HepG2 (cell line): ENCODE measurements around the gene IFITM5. TPM values are rescaled to one million over a fixed set of nuclear protein-coding genes. Genes with fewer than 3 reads are reported as not detected.
"Not testable (repeated sequence)": the region's sequence is repeated elsewhere in the genome, so short reads cannot be mapped to it uniquely, and the experiment has no call there.

ENCODE experiments used
- ATAC-seq: fragments of 200-7000 bp; cut with Tn5 transposase; 3 replicates; pipeline ENCODE4 v1.9.1; 2020; ENCODE audit warnings: mild to moderate bottlenecking, moderate library complexity
- BruUV-seq: library from RNA; stranded (reverse); fragments of 400-500 nt; replicated peaks from 2 replicates; lab custom pipeline; 2021; lab: Mats Ljungman, UMichigan
- CTCF ChIA-PET: fragments of 300-600 bp; formaldehyde crosslinking; extraction: SDS; loops from one replicate; lab custom pipeline; 2021; ENCODE audit warnings: low total read pairs, inconsistent platforms, low intra/inter-chr PET ratio; lab: Yijun Ruan, JAX
- POLR2A ChIA-PET: fragments of 350-600 bp; sonication (Branson Sonifier 250); formaldehyde crosslinking; loops from one replicate; lab custom pipeline; 2020; ENCODE audit warnings: antibody characterized with exemption, inconsistent platforms; lab: Yijun Ruan, JAX
- DNase-seq: peaks from one replicate; pipeline ENCODE4 v3.0.0-alpha.2; 2015; ENCODE audit warnings: low spot score
- FAIRE-seq: peaks from 3 replicates; lab custom pipeline; 2011; peaks lifted over from hg19 to GRCh38; lab: Jason Lieb, UNC
- H2AFZ ChIP-seq: one replicate; pipeline ENCODE4 v1.6.1; 2011; ENCODE audit warnings: low read length, inconsistent platforms
- H3K27ac ChIP-seq: fragments of 300-600 bp; 3 replicates; pipeline ENCODE4 v1.8.0; 2011; ENCODE audit warnings: mixed run types, mild to moderate bottlenecking, mixed read lengths, low read length, inconsistent platforms; ENCODE audit not compliant: insufficient read depth; ENCODE audit errors: extremely low read length
- H3K27me3 ChIP-seq, 2 experiments: fragments of 200-600 bp in 1 of 2; 2 replicates in 1 of 2; 3 replicates in 1 of 2; pipeline versions ENCODE4 v1.6.0 to v1.8.0; 2011; ENCODE audit warnings: low read length in 2 of 2, mild to moderate bottlenecking in 2 of 2, moderate library complexity in 2 of 2, inconsistent platforms in 1 of 2; ENCODE audit not compliant: insufficient read depth in 2 of 2, control insufficient read depth in 1 of 2
- H3K36me3 ChIP-seq, 2 experiments: fragments of 200-600 bp in 1 of 2; replicated peaks in 1 of 2; 2 replicates in 1 of 2; 3 replicates in 1 of 2; pipeline versions ENCODE4 v1.5.1 to v1.8.0; 2011; ENCODE audit warnings: low read length in 2 of 2, inconsistent platforms in 1 of 2; ENCODE audit not compliant: insufficient read depth in 2 of 2, control insufficient read depth in 1 of 2
- H3K4me1 ChIP-seq: 2 replicates; pipeline ENCODE4 v1.5.1; 2012; ENCODE audit warnings: low read length, inconsistent platforms; ENCODE audit not compliant: insufficient read depth
- H3K4me2 ChIP-seq: 2 replicates; pipeline ENCODE4 v1.6.0; 2011; ENCODE audit warnings: low read depth, low read length, inconsistent platforms
- H3K4me3 ChIP-seq, 3 experiments: fragments of 200-600 bp in 1 of 3; sonication (generic), shearing (Covaris generic) in 1 of 3; replicated peaks in 1 of 3; 2 replicates each; pipeline ENCODE4 v1.5.1; 2011 to 2016; ENCODE audit warnings: low read length in 3 of 3, inconsistent platforms in 2 of 3, low read depth in 2 of 3, mild to moderate bottlenecking in 2 of 3, control low read depth in 1 of 3, mixed read lengths in 1 of 3; ENCODE audit not compliant: insufficient read depth in 1 of 3
- H3K79me2 ChIP-seq: one replicate; pipeline ENCODE4 v1.6.1; 2011; ENCODE audit warnings: low read length, inconsistent platforms; ENCODE audit not compliant: insufficient read depth
- H3K9ac ChIP-seq: 2 replicates; pipeline ENCODE4 v1.6.0; 2011; ENCODE audit warnings: mild to moderate bottlenecking, low read depth, low read length, inconsistent platforms; ENCODE audit not compliant: insufficient read depth
- H3K9me3 ChIP-seq: 2 replicates; pipeline ENCODE4 v1.5.1; 2012; ENCODE audit warnings: mild to moderate bottlenecking, low read length
- H4K20me1 ChIP-seq: 2 replicates; pipeline ENCODE4 v1.6.0; 2011; ENCODE audit warnings: inconsistent platforms, mild to moderate bottlenecking, low read length, moderate library complexity; ENCODE audit not compliant: insufficient read depth
- AGO1 ChIP-seq: fragments of 200-400 bp; formaldehyde crosslinking; IDR thresholded peaks from 2 replicates; pipeline ENCODE4 v1.6.1; 2017; ENCODE audit warnings: mild to moderate bottlenecking, low read depth, low read length, moderate library complexity; ENCODE audit not compliant: poor library complexity, severe bottlenecking
- PATZ1 ChIP-seq: sonication (generic); formaldehyde crosslinking; IDR thresholded peaks from 2 replicates; pipeline ENCODE4 v1.4.0; 2020; ENCODE audit warnings: missing genetic modification reagents
- WGBS: methylation state at CpG from one replicate; pipeline ENCODE4 v1.1.6; 2017; ENCODE audit warnings: low lambda C conversion rate; 5-methylcytosine and 5-hydroxymethylcytosine counted together
- in situ Hi-C: cut with HindIII; loops from 2 replicates; pipeline ENCODE4 v1.10.0; 2017; ENCODE audit warnings: low pct_unique_long_range_greater_than_20kb; ENCODE audit not compliant: extremely low pct_ligation_motif_present
- intact Hi-C: fragments of 100-400 bp; cut with micrococcal nuclease; formaldehyde crosslinking; loops from one replicate; pipeline ENCODE4 v1.10.0; 2022; ENCODE audit not compliant: unreplicated experiment
- polyA plus RNA-seq, 8 experiments: library from polyadenylated mRNA; depleted of rRNA in 3 of 8; stranded (reverse) in 7 of 8; unstranded in 1 of 8; fragments of >200 nt; fragmentation: Illumina TruSeq in 4 of 8; extraction: Trizol in 4 of 8; gene quantifications; 2 replicates each; pipeline versions ENCODE4 v1.2.1 to v1.2.3, GENCODE V29; 2011 to 2016; ENCODE audit warnings: low read depth in 4 of 8, missing spikeins in 1 of 8, mixed read lengths in 1 of 8; ENCODE audit not compliant: insufficient read depth in 1 of 8
- total RNA-seq, 5 experiments: library from RNA; depleted of rRNA; stranded (reverse); fragments of >200 nt; fragmentation: Illumina TruSeq; extraction: Trizol; gene quantifications; 2 replicates each; pipeline ENCODE4 v1.2.3, GENCODE V29; 2016; ENCODE audit warnings: low read depth in 1 of 5

Gene IFITM5
- total and polyA plus RNA-seq, 2 of the 13 experiments (the other 11 are each of a cell fraction or from before 2014, with no cell fraction given): not detected

DNA sequence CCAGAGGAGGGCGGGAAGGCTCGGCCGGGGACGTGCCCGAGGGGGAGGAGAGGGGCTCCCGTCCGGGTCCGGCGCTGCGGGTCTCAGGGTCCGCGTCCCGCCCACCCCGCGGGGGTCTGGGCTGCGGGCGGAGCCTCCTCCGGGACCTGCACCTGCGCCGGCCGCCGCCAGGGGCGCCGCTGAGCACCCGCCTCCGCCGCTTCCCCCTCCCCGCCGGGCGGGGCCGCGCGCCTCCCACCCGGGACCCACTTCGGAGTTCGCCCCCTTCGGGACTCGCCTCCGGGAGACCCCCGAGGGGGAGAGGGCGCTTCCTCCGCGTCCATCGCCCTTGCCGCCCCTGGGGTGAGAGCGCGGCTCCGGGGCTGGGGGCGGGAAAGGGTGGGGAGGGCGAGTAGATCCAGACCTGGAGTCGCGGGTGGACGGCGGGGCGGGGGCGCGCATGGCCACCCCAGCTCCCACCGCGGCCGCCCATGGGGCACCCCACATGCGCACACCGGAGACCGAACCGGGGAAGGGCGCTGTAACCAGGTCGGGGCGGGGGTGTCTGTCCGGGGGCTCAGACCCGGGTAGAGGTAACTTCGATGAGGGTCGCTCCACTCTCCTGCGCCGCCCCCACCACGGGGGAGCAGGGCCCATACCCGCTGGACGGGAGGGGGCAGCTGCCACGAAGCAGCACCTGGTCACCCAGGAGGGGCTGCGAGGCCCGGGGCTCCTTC is 19.2 kb upstream of the IFITM5 start:
- CTCF ChIA-PET, H4K20me1 ChIP-seq, H3K36me3 ChIP-seq, H2AFZ ChIP-seq, FAIRE-seq, H3K27me3 ChIP-seq, DNase-seq, H3K79me2 ChIP-seq, H3K27ac ChIP-seq, H3K9me3 ChIP-seq, in situ Hi-C loops, intact Hi-C loops: not testable (repeated sequence)
- H3K4me1 ChIP-seq: peaks cover 45% of the 10 kb centered on the region
- POLR2A ChIA-PET: interaction anchor here (1.1 to 2.2 kb wide), 6 partner anchors 9 to 37 kb away, joined by 4 to 12 read pairs (median 6); no protein-coding TSS in a partner anchor
- peak overlapping the region; percentile 81 for H3K4me2 ChIP-seq
- ATAC-seq: peak; percentile 27
- TSS peak; percentile 73 for BruUV-seq
- TF ChIP-seq AGO1 (peak; percentile 90), PATZ1 (CRISPR knock-in tag) (0 out of 2 replicates have a peak, but pooled peaks have one; percentile 3)
- H3K4me3 ChIP-seq: peak overlapping the region in 2 of 3 experiments; percentile 83 to 85; a peak in 3 of 6 replicates
- no CpG with 5 or more reads among the region's 79 CpGs for WGBS
- H3K9ac ChIP-seq: peak overlapping the region; percentile 77

DNA sequence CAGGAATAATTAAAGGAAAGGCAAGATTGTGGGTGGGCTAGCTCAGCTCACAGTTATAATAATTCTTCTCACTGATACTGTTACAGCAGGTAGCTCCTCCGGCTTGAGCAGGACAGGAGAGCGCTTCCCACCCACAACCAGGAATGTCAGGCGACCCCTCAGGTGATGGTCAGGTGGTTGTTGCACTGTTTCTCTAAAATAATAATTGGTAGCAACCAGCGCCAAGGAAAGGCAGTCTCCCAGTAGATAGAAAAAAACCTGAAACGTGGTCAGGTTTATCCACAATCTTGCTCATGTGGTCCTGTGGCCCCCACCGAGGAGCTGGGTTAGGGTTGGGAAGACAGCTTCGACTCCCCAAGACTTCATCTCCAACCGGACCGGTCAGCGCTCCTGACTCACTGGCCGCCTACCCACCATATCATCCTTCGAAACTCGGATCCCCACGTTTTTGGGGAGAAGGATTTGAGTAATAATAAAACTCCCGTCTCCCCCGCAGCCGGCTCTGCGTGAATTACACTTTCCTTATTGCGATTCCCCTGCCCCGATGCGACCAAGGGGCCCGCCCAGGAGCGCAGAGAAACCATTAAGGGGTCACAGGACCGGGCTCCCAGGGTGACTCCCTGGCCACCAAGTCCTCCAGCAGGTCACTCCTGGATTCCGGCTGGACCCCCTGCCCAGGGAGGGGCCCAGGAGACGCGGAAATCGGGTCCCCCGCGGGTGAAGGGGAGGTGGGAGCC is 18.5 kb upstream of the IFITM5 start:
- FAIRE-seq, BruUV-seq, H3K4me3 ChIP-seq, H3K9me3 ChIP-seq, DNase-seq, H3K36me3 ChIP-seq, in situ Hi-C loops, H3K9ac ChIP-seq, ATAC-seq, CTCF ChIA-PET, H4K20me1 ChIP-seq, H3K27me3 ChIP-seq, H3K79me2 ChIP-seq, H2AFZ ChIP-seq, intact Hi-C loops, H3K27ac ChIP-seq: not testable (repeated sequence)
- 47% methylated on average over 11 of the region's 30 CpGs for WGBS
- POLR2A ChIA-PET: interaction anchor here (1.2 to 2.2 kb wide), 5 partner anchors 9 to 111 kb away, joined by 4 to 12 read pairs (median 7); partner anchors contain the start of genes BET1L and IFITM2
- peak overlapping the region; percentile 42 for H3K4me2 ChIP-seq
- H3K4me1 ChIP-seq: peaks cover 53% of the 10 kb centered on the region
